Kidney (tissue), 14 donors: ENCODE results near the gene CCDC80. TPM values are rescaled to one million over a fixed set of nuclear protein-coding genes. Genes with fewer than 3 reads are reported as not detected.
A peak's percentile ranks its signal among the peaks of the same experiment; 100 is the strongest.

Experiments used
- DNase-seq, 5 donors: peaks; one replicate each; pipeline ENCODE4 v3.0.0-alpha.2; 2013 to 2020
- FAIRE-seq: peaks from 2 replicates; lab custom pipeline; 2012; peaks lifted over from hg19 to GRCh38; lab: Jason Lieb, UNC
- H3K27ac ChIP-seq, 2 donors: one replicate each; pipeline ENCODE4 v1.7.0; 2013; ENCODE audit warnings: low read depth in 2 of 2, low read length in 2 of 2, inconsistent platforms in 1 of 2
- H3K27me3 ChIP-seq: one replicate; pipeline ENCODE4 v1.7.1; 2013; ENCODE audit warnings: low read length, inconsistent platforms; ENCODE audit not compliant: control insufficient read depth, insufficient read depth
- H3K36me3 ChIP-seq, 3 donors: one replicate each; pipeline versions ENCODE4 v1.7.0 to v1.7.1; 2013; ENCODE audit warnings: low read length in 3 of 3, control low read depth in 1 of 3, inconsistent platforms in 1 of 3; ENCODE audit not compliant: insufficient read depth in 3 of 3, control insufficient read depth in 2 of 3
- H3K4me1 ChIP-seq, 3 donors: one replicate each; pipeline versions ENCODE4 v1.7.0 to v1.7.1; 2013; ENCODE audit warnings: low read length in 3 of 3, inconsistent platforms in 1 of 3, low read depth in 1 of 3; ENCODE audit not compliant: control insufficient read depth in 2 of 3, insufficient read depth in 2 of 3
- H3K4me3 ChIP-seq, 3 donors: one replicate each; pipeline versions ENCODE4 v1.7.0 to v1.8.1; 2013; ENCODE audit warnings: low read length in 3 of 3, control low read depth in 1 of 3, inconsistent platforms in 1 of 3
- H3K9ac ChIP-seq, 3 donors: one replicate each; pipeline versions ENCODE4 v1.7.0 to v1.7.1; 2013; ENCODE audit warnings: low read length in 3 of 3, control low read depth in 1 of 3, inconsistent platforms in 1 of 3
- H3K9me3 ChIP-seq, 3 donors: one replicate each; pipeline versions ENCODE4 v1.7.0 to v1.7.1; 2013; ENCODE audit warnings: low read length in 3 of 3, control low read depth in 1 of 3, inconsistent platforms in 1 of 3; ENCODE audit not compliant: control insufficient read depth in 2 of 3, insufficient read depth in 1 of 3
- CTCF ChIP-seq: IDR thresholded peaks from 3 replicates; pipeline ENCODE4 v1.5.1; 2012; ENCODE audit warnings: mild to moderate bottlenecking, moderate library complexity, borderline replicate concordance; ENCODE audit not compliant: insufficient read depth; ENCODE audit errors: extremely low read depth
- intact Hi-C: fragments of 100-400 bp; cut with DNase I; formaldehyde crosslinking; loops from one replicate; pipeline ENCODE4 v1.11.1; 2022
- polyA plus RNA-seq: library from polyadenylated mRNA; stranded (reverse); fragments of 350-450 nt; fragmentation: Illumina TruSeq; extraction: RNeasy Lipid Tissue Mini Kit (QIAGEN cat#74804); gene quantifications from one replicate; pipeline ENCODE4 v1.2.3, GENCODE V29; 2014; ENCODE audit warnings: low read depth, low replicate concordance; ENCODE audit not compliant: insufficient read depth
- total RNA-seq: library from RNA; stranded (reverse); fragmentation: NEBNext Ultra II Directional; extraction: Animal tissue kit (Norgen Biotek cat#: 25700); gene quantifications from one replicate; pipeline ENCODE4 v1.2.1, GENCODE V29; 2021
- donor health status: control.
- donor health status: control.
- donor health status: control.
- donor health status: control.
- donor health status: control.
- donor health status: DM: yes; HTN: yes; CAD: no.
- donor health status: Normal renal cell carcinoma (clear cell type).

The CCDC80 gene
- total and polyA plus RNA-seq, 2 donors from 2014 or later: 12.0 to 57.5 TPM

- H3K9me3 ChIP-seq: no peaks in the 10 kb centered on the region
Measured at GRCh38 chr3:112682361-112682760, 41.4 kb upstream of the CCDC80 start.

GRCh38 chr3:112681822-112682325 lies 40.9 kb upstream of the CCDC80 start:
- no peaks in the 10 kb centered on the region for H3K4me1 ChIP-seq
- H3K27ac ChIP-seq: no peak overlapping the region
- no peak overlapping the region for H3K4me3 ChIP-seq
- DNase-seq: peak in 2 of 5 donors; percentile 25 to 37
- no peak overlapping the region for H3K9ac ChIP-seq
- no peak for FAIRE-seq
- no peak for TF ChIP-seq CTCF
- H3K36me3 ChIP-seq: no peaks in the 10 kb centered on the region
- intact Hi-C loops: no loop called here
- no peaks in the 10 kb centered on the region for H3K27me3 ChIP-seq
- H3K9me3 ChIP-seq: no peaks in the 10 kb centered on the region

More at GRCh38 chr3:112682361-112682760, 41.4 kb upstream of the CCDC80 start:
- Histone ChIP-seq H3K9ac (no peak overlapping the region), H3K27me3 (no peaks in the 10 kb centered on the region), H3K27ac (no peak overlapping the region), H3K4me1 (no peaks in the 10 kb centered on the region), H3K4me3 (no peak overlapping the region), H3K36me3 (no peaks in the 10 kb centered on the region)
- DNase-seq: no peak
- FAIRE-seq: no peak
- no peak for TF ChIP-seq CTCF
- intact Hi-C loops: no loop called here

GRCh38 chr3:112676659-112677234 lies 35.8 kb upstream of the CCDC80 start:
- no peaks in the 10 kb centered on the region for H3K27me3 ChIP-seq
- no peak overlapping the region for H3K27ac ChIP-seq
- DNase-seq: peak; percentile 43 to 80 (median 56)
- H3K4me3 ChIP-seq: no peak overlapping the region
- H3K9me3 ChIP-seq: no peaks in the 10 kb centered on the region
- no peak for FAIRE-seq
- H3K4me1 ChIP-seq: no peaks in the 10 kb centered on the region
- H3K36me3 ChIP-seq: no peaks in the 10 kb centered on the region
- H3K9ac ChIP-seq: no peak overlapping the region
- intact Hi-C loops: no loop called here
- TF ChIP-seq CTCF: no peak
